GM13977 (cell line): Measurements from ENCODE around the gene PLD2.

Experiments used
- DNase-seq: peaks from one replicate; pipeline ENCODE4 v3.0.0; 2012; ENCODE audit warnings: low spot score
- in situ Hi-C: fragments of 300-500 bp; cut with MboI; formaldehyde crosslinking; loops from one replicate; pipeline ENCODE4 v1.12.0; 2022; ENCODE audit warnings: low sequenced_read_pairs, low pct_unique_long_range_greater_than_20kb, mixed read lengths, inconsistent platforms; ENCODE audit not compliant: unreplicated experiment
- TF ChIP-seq, protein P1 (sequence below): IDR thresholded peaks from 2 replicates; pipeline ENCODE4 v1.5.1; 2012; ENCODE audit warnings: mild to moderate bottlenecking, control low read depth; ENCODE audit not compliant: insufficient read depth; ENCODE audit errors: extremely low read depth, missing control alignments

Gene PLD2

DNA sequence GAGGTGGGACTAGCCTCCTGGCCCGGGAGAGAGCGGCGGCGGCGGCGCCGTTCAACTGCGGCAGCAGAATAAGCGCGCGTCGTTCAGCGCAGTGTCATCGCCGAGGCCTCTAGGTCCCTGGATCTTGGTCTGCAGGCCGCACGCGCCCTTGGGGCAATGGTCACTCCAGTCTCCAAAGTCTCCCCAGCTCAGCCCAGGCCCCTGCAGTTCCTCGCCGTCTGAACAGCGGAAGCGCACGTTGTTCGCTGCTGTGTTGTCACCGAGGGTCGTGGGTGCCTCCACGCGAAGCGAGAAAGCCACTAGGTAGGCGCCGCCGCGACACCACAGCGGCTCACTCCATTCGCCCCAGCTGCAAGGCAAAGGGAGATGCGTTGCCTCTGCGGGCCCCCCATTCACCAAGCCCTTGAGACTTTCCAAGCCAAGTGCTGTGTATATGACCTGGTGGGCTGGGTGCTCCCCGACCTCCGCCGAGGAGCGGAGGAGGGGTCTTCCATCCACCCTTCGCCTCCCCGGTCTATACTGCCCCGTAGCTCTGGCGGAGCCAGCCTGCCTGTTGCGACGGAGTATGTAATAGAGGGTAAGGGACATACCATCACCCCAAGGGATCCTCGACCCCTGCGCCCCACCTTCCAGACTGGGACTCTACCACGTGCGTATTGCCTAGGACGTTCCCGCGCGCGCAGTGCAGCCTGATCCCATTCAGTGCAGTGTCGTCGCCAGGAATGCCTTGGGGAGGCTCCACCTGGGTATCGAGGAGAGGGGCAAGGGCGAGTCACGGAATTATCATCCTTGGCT lies 21.4 kb upstream of the PLD2 start:
- TF ChIP-seq, protein P1, sequence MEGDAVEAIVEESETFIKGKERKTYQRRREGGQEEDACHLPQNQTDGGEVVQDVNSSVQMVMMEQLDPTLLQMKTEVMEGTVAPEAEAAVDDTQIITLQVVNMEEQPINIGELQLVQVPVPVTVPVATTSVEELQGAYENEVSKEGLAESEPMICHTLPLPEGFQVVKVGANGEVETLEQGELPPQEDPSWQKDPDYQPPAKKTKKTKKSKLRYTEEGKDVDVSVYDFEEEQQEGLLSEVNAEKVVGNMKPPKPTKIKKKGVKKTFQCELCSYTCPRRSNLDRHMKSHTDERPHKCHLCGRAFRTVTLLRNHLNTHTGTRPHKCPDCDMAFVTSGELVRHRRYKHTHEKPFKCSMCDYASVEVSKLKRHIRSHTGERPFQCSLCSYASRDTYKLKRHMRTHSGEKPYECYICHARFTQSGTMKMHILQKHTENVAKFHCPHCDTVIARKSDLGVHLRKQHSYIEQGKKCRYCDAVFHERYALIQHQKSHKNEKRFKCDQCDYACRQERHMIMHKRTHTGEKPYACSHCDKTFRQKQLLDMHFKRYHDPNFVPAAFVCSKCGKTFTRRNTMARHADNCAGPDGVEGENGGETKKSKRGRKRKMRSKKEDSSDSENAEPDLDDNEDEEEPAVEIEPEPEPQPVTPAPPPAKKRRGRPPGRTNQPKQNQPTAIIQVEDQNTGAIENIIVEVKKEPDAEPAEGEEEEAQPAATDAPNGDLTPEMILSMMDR = no peak
- DNase-seq = no peak
- in situ Hi-C loops = no loop called here

GRCh38 chr17:4786106-4786511 lies 20.8 kb upstream of the PLD2 start, which contains the start of gene VMO1:
TSS of gene VMO1 (minus strand) at chr17:4786364. CDS start at chr17:4786352, 12 bp downstream.
- no peak for DNase-seq
- in situ Hi-C loops = no loop called here

DNA sequence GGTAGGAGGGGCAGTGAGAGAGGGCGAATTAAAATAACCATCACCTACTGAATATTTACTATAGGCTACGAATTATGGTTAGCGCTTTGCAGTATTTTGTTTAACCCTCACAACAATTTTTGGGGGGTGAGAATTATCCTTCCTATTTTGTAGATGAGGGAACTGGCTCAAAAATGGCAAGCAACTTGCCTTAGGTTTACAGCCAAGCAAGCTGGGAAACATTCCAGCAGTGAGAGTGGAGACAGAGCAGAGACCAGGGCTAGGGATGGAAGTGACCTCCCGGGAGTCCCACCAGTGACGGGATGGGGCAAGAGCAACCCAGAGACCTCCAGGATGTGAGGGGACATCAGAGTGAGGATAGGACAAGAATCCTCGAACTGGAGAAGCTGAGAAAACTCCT lies 20.4 kb upstream of the PLD2 start:
- DNase-seq = no peak
- TF ChIP-seq, protein P1 = no peak
- in situ Hi-C loops = no loop called here

More at GRCh38 chr17:4786106-4786511, 20.8 kb upstream of the PLD2 start, which contains the start of gene VMO1:
- TF ChIP-seq, protein P1 = no peak

- DNase-seq = no peak
- in situ Hi-C loops = no loop called here
- TF ChIP-seq, protein P1 = no peak
Measured at GRCh38 chr17:4788159-4788806, 18.7 kb upstream of the PLD2 start.

DNA sequence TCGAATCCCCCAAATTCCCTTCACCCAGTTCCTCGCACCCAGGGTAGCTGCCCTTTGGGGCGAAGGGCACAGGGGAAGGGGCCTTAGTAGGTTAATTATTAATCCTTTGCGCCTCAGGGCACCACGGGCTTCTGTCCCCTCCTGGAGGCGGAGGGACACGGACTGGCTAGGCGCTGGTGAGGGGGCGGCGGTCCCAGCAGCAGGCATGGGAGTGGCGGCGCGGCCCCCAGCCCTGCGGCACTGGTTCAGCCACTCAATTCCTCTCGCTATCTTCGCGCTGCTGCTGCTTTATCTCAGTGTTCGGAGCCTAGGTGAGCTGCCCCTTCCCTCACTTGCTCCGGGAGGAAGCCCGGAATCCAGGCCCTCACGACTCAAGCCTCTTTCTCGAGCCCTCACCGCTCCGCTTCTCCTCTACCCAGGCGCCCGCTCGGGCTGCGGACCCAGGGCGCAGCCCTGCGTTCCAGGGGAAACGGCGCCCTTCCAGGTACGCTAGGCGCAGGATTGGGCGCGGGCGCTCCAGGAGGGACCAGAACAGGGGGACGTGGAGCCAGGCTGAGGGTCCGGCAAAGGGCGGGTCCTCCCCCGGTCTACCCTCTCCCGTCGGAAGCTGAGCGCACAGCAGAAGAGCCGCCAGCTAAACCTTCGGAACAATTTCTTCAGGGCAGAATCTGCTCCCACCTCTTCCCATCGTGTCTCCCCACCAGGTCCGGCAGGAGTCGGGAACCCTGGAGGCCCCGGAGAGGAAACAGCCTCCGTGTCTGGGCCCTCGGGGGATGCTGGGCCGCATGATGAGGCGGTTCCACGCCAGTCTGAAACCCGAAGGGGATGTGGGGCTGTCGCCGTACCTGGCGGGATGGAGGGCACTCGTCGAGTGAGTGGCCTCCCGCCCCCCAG lies 17.9 kb upstream of the PLD2 start, which contains the start of gene GLTPD2:
TSS of gene GLTPD2 (plus strand) at position 158 of the 894 bp plus-strand sequence. CDS start at position 206, 48 bp downstream.
- TF ChIP-seq, protein P1 = no peak
- no peak for DNase-seq
- in situ Hi-C loops = no loop called here

DNA sequence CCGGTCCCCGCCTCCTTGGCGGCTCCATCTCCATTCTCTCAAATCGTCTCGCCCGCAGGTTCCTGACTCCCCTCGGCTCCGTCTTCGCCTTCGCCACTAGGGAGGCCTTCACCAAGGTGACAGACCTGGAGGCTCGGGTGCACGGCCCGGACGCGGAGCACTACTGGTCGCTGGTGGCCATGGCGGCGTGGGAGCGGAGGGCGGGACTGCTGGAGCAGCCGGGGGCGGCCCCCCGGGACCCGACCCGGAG lies 17.3 kb upstream of the PLD2 start:
- no peak for DNase-seq
- in situ Hi-C loops = no loop called here
- TF ChIP-seq, protein P1 = no peak
